LNCAP (cell line): Measurements from ENCODE around the gene LIPC.

Experiments used
- TF ChIP-seq, protein P1 (sequence below): fragments of 450-650 bp; IDR thresholded peaks from 2 replicates; pipeline ENCODE4 v1.5.1; 2017; ENCODE audit warnings: mild to moderate bottlenecking

The LIPC gene

DNA sequence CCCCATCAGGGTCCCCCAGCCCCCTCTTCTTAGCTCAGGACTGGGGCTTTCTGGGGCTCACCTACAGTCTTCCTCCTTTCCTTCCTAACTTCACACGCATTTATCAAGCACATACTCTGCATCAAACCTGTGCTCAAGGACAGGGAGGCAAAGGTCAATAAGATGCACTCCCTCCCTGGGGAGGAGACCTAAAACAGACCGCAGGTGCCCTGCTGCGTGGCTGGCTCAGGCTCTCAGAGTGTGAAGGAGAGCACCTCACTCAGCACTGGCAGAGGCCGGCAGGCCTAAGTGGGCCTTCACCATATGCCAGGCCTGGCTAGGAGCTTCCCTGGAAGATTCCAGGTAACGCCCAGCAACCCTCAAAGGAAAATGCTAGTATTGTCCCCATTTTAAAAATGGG lies 16.5 kb downstream of the LIPC start:
- TF ChIP-seq, protein P1, sequence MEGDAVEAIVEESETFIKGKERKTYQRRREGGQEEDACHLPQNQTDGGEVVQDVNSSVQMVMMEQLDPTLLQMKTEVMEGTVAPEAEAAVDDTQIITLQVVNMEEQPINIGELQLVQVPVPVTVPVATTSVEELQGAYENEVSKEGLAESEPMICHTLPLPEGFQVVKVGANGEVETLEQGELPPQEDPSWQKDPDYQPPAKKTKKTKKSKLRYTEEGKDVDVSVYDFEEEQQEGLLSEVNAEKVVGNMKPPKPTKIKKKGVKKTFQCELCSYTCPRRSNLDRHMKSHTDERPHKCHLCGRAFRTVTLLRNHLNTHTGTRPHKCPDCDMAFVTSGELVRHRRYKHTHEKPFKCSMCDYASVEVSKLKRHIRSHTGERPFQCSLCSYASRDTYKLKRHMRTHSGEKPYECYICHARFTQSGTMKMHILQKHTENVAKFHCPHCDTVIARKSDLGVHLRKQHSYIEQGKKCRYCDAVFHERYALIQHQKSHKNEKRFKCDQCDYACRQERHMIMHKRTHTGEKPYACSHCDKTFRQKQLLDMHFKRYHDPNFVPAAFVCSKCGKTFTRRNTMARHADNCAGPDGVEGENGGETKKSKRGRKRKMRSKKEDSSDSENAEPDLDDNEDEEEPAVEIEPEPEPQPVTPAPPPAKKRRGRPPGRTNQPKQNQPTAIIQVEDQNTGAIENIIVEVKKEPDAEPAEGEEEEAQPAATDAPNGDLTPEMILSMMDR = no peak

DNA sequence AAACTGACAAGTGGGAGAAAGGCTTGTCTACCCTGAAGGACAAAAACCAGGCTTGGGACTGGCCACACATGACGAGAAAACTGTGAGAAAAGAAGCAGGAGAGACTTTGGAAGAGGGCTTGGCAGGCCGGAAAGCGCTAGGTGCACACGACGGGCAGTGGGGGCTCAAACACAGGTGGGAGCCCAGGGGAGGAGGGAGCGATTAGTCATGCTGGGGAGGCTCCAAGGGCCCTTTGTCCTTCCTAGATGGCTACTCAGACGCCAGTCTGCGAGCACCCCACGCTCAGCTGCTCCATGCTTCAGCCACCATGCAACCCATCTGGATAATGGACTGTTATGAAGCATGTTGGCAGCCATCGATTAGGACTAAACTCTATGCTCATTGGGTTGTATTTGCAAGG lies 17.1 kb downstream of the LIPC start:
- TF ChIP-seq, protein P1 = no peak

- TF ChIP-seq, protein P1 = no peak
These were observed 20.0 kb downstream of the LIPC start for GRCh38 chr15:58451826-58452225.

- TF ChIP-seq, protein P1 = no peak
These were observed 21.0 kb downstream of the LIPC start for GRCh38 chr15:58452775-58453174.

- TF ChIP-seq, protein P1 = no peak
These were observed 22.4 kb downstream of the LIPC start for GRCh38 chr15:58453931-58454793.

DNA sequence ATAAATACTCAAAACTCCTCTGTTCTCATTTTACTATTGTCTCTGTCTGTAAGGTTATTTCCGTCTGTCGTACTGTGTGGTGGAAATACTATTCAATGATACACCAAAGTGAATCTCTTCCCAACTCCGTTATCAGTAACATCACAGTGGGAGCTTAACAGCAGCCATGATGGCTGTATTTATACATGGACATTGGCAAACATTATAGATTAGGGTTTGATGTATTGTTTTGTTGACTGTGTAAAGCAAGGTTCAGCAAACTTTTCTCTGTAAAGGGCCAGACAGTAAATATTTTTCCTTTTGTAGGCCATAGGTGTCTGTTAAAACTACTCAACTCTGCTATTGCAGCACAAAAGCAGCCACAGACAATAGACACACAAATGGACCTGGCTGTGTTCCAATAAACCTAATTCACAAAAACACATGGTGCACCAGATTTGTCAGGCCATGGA lies 23.2 kb downstream of the LIPC start:
- TF ChIP-seq, protein P1 = no peak

DNA sequence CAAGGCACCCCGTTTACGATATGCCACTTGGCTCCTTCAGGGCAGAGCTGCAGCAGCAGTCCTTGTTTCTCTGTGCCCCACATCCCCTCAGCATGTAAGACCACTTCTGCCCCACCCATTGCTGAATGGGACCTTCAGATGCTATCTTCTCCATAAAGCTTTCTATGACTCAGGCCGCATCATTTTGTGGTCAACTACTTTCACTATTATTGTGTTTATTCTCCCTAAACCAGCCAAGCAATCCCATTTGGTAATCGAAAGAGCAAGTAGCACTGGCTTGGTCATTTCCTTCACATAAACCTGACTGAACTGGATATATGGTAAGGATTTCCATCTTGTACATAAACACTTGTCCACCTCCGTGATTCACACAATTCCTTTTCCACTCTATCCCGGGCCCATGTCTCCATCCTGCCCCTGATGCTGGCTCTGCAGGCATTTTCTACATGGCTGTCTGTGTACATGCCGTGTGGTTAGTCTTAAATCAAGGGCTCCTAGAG lies 25.7 kb downstream of the LIPC start:
- TF ChIP-seq, protein P1 = no peak
